Stimulated activated CD4-positive, alpha-beta T cell treated with anti-CD3 and anti-CD28 coated beads, Interleukin-2, amount 100 ng/mL, for 48 hours (primary cell): Measurements from ENCODE around the gene ADGRL1.

ENCODE experiments used
- DNase-seq, 2 donors: peaks; one replicate each; pipeline ENCODE4 v3.0.0-alpha.2; 2020

ADGRL1 gene

GRCh38 chr19:14107581-14108461, 98.1 kb downstream of the ADGRL1 start:
- no peak for DNase-seq

DNA sequence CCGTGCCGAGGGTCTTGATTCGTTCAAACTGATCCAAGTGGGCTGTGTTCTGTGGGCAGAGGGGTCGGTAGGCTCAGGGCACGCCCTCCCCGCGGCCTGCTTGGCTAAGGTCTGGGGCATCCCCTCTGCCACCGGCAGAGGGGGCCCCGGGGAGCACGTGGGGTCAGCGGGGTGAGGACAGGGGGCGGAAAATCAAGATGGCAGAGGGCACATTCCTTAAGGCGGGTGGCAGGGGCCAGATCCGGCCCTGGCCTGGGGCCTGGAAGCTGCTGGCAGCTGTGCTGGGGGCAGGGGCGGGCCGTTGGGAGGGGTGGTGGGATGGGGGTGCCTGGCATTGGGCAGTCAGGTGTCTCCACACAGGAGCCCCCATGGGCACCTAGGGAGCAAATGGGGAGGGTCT, 99.1 kb downstream of the ADGRL1 start:
- no peak for DNase-seq

DNA sequence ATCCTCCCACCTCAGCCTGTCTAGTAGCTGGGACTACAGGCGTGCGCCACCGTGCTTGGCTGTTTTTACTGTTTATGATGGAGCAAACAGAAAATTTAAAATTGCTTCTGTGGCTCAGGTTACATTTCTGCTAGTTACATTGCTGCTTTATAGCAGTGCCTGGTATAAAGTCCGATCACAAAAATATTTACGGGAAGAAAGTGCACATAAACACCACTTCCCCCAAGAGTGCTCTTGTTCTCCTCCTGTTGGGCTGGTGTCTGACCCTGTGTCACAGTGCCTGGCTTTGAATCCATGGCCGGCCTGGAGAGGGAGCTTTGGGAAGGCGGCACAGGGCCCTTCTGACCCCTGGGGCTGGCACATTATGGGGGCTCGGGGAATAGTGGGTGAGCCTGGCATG, 100.3 kb downstream of the ADGRL1 start:
- no peak for DNase-seq

GRCh38 chr19:14103310-14103709, 102.7 kb downstream of the ADGRL1 start:
- DNase-seq, result no peak

GRCh38 chr19:14102756-14103155, 103.2 kb downstream of the ADGRL1 start:
- no peak for DNase-seq

GRCh38 chr19:14102102-14102696, 103.8 kb downstream of the ADGRL1 start:
- no peak for DNase-seq

DNA sequence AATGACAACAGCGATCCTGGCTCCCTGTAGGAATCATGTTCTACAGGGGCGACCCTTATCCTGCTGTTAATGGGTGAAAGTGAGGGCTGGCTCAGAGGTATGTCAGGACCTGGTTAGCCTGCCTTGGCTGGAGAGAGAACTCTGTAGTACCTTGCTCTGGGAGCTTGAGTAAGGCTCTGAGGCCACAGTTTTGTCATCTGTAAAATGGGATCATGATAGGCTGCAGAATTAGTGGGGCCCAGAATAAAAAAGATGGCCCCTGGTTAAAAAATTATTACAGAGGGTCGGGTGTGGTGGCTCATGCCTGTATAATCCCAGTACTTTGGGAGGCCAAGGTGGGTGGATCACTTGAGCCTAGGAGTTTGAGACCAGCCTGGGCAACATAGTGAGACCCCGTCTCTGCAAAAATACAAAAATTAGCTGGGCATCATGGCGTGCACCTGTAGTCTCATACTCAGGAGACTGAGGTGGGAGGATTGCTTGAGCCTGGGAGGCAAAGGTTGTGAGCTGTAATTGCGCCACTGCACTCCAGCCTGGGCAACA, 104.9 kb downstream of the ADGRL1 start:
- DNase-seq, result no peak
